A673 (cell line): ENCODE measurements around the gene VAV3.

ENCODE experiments used
- CTCF ChIP-seq: fragments of 300-800, 200-600 bp; sonication (generic); conservative IDR thresholded peaks from 2 replicates; pipeline ENCODE4 v1.5.1; 2017; ENCODE audit warnings: low read depth, mild to moderate bottlenecking, antibody characterized with exemption, low read length, moderate library complexity, mixed read lengths
- EZH2 ChIP-seq: fragments of 200-600 bp; sonication (generic); IDR thresholded peaks from 2 replicates; pipeline ENCODE4 v1.6.1; 2017; ENCODE audit warnings: borderline replicate concordance, low read depth, mild to moderate bottlenecking, mixed read lengths, antibody characterized with exemption, low read length; ENCODE audit not compliant: poor library complexity, severe bottlenecking

DNA sequence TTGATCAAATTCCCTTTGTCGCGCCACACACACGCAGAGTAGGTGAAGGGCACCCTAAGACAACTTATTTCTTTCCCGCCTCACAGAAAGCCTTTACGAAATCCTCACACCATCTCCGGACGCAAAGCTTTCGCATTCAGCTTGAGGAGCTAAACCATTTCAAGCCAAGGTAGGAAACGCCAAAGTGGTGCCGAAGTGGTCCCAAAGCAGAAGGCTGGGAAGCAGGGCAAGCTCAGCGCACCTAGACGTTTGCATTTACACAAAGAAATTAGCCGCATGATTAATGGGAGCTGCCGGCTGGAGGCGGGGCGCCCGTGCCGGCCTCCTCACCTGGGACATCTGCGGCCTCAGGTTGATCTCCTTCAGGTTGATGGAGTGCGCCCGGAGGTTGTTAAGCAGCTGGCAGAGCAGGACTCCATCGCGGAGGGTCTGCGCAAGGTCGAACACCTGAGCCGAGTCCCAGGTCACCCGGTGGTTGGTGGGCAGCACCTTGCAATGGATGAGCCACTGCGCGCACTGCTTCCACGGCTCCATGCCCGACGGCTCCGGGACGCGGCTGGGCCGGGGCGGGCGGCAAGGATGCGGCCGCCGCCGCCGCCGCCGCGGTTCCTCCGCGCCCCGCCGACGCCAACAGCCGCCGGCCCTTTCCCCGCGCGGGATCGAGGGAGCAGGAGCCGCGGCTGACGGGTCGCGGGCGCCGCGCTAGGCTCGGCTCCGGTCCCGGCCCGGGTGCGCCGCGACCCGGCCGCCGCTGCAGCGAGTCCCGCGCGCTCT lies 457 bp downstream of the VAV3 start:
- TF ChIP-seq EZH2 (peak; percentile 62), CTCF (no peak)
